22Rv1 (cell line): ENCODE data around the gene VANGL2.

Experiments
- ZFX ChIP-seq: fragments of 450-650 bp; IDR thresholded peaks from 2 replicates; pipeline ENCODE4 v1.6.1; 2017; ENCODE audit warnings: antibody characterized with exemption, borderline replicate concordance
- TF ChIP-seq, protein P1 (sequence below): fragments of 450-650 bp; IDR thresholded peaks from 2 replicates; pipeline ENCODE4 v1.5.1; 2017; ENCODE audit warnings: mild to moderate bottlenecking

- TF ChIP-seq, protein P1, sequence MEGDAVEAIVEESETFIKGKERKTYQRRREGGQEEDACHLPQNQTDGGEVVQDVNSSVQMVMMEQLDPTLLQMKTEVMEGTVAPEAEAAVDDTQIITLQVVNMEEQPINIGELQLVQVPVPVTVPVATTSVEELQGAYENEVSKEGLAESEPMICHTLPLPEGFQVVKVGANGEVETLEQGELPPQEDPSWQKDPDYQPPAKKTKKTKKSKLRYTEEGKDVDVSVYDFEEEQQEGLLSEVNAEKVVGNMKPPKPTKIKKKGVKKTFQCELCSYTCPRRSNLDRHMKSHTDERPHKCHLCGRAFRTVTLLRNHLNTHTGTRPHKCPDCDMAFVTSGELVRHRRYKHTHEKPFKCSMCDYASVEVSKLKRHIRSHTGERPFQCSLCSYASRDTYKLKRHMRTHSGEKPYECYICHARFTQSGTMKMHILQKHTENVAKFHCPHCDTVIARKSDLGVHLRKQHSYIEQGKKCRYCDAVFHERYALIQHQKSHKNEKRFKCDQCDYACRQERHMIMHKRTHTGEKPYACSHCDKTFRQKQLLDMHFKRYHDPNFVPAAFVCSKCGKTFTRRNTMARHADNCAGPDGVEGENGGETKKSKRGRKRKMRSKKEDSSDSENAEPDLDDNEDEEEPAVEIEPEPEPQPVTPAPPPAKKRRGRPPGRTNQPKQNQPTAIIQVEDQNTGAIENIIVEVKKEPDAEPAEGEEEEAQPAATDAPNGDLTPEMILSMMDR, result peak; percentile 41
- no peak for TF ChIP-seq ZFX
These were observed 16.0 kb downstream of the VANGL2 start for GRCh38 chr1:160416369-160416768.
